ENCODE data around the gene TEX264. TPM values are rescaled to one million over a fixed set of nuclear protein-coding genes. Genes with fewer than 3 reads are reported as not detected.

TEX264 gene
- total and polyA plus RNA-seq, 2 experiments from 2014 or later: 10.0 to 13.3 TPM

- TF ChIP-seq JUNB (IDR thresholded peaks at IDR 0.05; ENCODE audit: unreplicated experiment): no peak
- TF ChIP-seq ZNF331 (CRISPR knock-in tag; IDR thresholded peaks at IDR 0.05; ENCODE audit: low read depth): no peak
- TF ChIP-seq NANOG (IDR thresholded peaks at IDR 0.05; ENCODE audit: borderline replicate concordance): no peak
- no peak for TF ChIP-seq EZH2phosphoT487 (IDR thresholded peaks at IDR 0.05; ENCODE audit: unreplicated experiment)
- no peak for TF ChIP-seq EZH2 (IDR thresholded peaks at IDR 0.05; ENCODE audit: low read depth, unreplicated experiment)
Observed at GRCh38 chr3:51703068-51703760, 32.2 kb downstream of the TEX264 start (continued).

GRCh38 chr3:51703761-51704510 is 32.9 kb downstream of the TEX264 start:
- peak; percentile 10 for ATAC-seq
- Mint-ChIP-seq H3K27ac (peak overlapping the region; percentile 61; the same call in 1 of the 2 replicates), H3K9me3 (no peaks in the 10 kb centered on the region; the same call in 2 of the 3 replicates), H3K4me1 (peaks cover 39% of the 10 kb centered on the region), H3K27me3 (ENCODE audit: insufficient read depth, low read depth, poor library complexity) (peaks cover 24% of the 10 kb centered on the region), H3K36me3 (ENCODE audit: low read depth) (peaks cover 2% of the 10 kb centered on the region; the same call in 1 of the 3 replicates), H3K4me3 (peak overlapping the region; percentile 57)
- Histone ChIP-seq H2AFZ (no peak overlapping the region), H4K20me1 (replicated peaks; ENCODE audit: insufficient read depth) (no peaks in the 10 kb centered on the region; the same call in 1 of the 2 replicates), H3K79me2 (replicated peaks; ENCODE audit: insufficient read depth) (no peaks in the 10 kb centered on the region), H3K36me3 (ENCODE audit: insufficient read depth) (no peaks in the 10 kb centered on the region), H3K4me1 (ENCODE audit: insufficient read depth) (peaks cover 21% of the 10 kb centered on the region), H3K27me3 (ENCODE audit: insufficient read depth) (peaks cover 19% of the 10 kb centered on the region), H3K4me2 (peak overlapping the region; percentile 62), H3K4me3 (peak overlapping the region; percentile 40), H3K9me2 (ENCODE audit: insufficient read depth) (no peaks in the 10 kb centered on the region), H3F3A (replicated peaks; ENCODE audit: low read depth) (peaks cover 6% of the 10 kb centered on the region; the same call in 1 of the 2 replicates), H3K27ac (ENCODE audit: low read depth) (no peak overlapping the region)
- no peak for DNase-seq (ENCODE audit: low spot score)
- no peak for TF ChIP-seq CTCF (conservative IDR thresholded peaks at IDR 0.05; ENCODE audit: low read depth in 2 of 2)
- no peak for TF ChIP-seq CREB1 (CRISPR knock-in tag; IDR thresholded peaks at IDR 0.05; ENCODE audit: low read depth)
- TF ChIP-seq JUNB (IDR thresholded peaks at IDR 0.05; ENCODE audit: unreplicated experiment): no peak
- TF ChIP-seq REST (IDR thresholded peaks at IDR 0.05; ENCODE audit: unreplicated experiment): no peak
- TF ChIP-seq ZNF114 (CRISPR knock-in tag; IDR thresholded peaks at IDR 0.05): no peak
- TF ChIP-seq POLR2AphosphoS5 (IDR thresholded peaks at IDR 0.05; ENCODE audit: low read depth): no peak
- no peak for TF ChIP-seq ZNF331 (CRISPR knock-in tag; IDR thresholded peaks at IDR 0.05; ENCODE audit: low read depth)
- TF ChIP-seq NANOG (IDR thresholded peaks at IDR 0.05; ENCODE audit: borderline replicate concordance): no peak
- TF ChIP-seq EZH2 (IDR thresholded peaks at IDR 0.05; ENCODE audit: low read depth, unreplicated experiment): no peak
- no peak for TF ChIP-seq ETS1 (IDR thresholded peaks at IDR 0.05)

Data from GM23338 (cell line).